ENCODE results near the gene DNAJC11. TPM values are rescaled to one million over a fixed set of nuclear protein-coding genes. Genes with fewer than 3 reads are reported as not detected.

DNAJC11 gene
- total RNA-seq, 4 donors from 2014 or later, result 21.4 to 48.2 (median 25.5) TPM

GRCh38 chr1:6603238-6603914 lies 98.2 kb downstream of the DNAJC11 start:
- TF ChIP-seq, protein P1, sequence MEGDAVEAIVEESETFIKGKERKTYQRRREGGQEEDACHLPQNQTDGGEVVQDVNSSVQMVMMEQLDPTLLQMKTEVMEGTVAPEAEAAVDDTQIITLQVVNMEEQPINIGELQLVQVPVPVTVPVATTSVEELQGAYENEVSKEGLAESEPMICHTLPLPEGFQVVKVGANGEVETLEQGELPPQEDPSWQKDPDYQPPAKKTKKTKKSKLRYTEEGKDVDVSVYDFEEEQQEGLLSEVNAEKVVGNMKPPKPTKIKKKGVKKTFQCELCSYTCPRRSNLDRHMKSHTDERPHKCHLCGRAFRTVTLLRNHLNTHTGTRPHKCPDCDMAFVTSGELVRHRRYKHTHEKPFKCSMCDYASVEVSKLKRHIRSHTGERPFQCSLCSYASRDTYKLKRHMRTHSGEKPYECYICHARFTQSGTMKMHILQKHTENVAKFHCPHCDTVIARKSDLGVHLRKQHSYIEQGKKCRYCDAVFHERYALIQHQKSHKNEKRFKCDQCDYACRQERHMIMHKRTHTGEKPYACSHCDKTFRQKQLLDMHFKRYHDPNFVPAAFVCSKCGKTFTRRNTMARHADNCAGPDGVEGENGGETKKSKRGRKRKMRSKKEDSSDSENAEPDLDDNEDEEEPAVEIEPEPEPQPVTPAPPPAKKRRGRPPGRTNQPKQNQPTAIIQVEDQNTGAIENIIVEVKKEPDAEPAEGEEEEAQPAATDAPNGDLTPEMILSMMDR (IDR thresholded peaks at IDR 0.05; ENCODE audit: low read depth), result no peak

DNA sequence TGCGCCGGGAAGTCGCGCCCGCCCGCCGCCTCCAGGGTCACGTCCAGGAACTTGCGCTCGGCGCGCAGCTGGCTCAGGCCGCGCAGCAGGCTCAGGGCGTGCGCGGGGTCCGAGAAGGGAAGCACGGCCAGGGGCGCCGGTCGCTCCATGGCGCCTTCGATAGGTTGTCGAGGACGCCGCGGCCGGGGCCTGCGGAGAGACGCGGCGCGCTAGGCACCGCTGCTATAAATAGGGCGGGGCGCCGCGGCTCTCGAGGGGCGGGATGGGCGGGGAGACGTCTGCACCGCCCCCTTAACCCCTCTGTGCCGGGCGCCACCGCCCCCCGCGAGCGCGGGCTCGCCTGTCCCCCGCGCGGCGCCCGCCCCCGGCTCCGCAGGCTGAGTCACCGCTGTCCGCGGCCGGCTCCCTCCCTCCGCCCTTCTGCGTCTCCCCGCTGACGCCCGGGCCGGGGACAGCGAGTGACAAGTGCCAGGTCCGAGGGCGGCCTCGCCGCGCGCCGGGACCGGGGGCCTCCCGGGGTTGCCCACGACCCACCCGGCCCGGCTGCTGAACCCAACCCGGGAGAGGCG lies 98.9 kb downstream of the DNAJC11 start, which contains the start of gene KLHL21:
Gene KLHL21, minus strand, starts transcription at position 201 of the 569 bp plus-strand sequence. Its CDS starts 52 bp downstream, at position 149.
- TF ChIP-seq, protein P1 (IDR thresholded peaks at IDR 0.05; ENCODE audit: low read depth), result no peak

- TF ChIP-seq, protein P1 (IDR thresholded peaks at IDR 0.05; ENCODE audit: low read depth), result no peak
Measured at GRCh38 chr1:6601923-6602668, 99.5 kb downstream of the DNAJC11 start.

DNA sequence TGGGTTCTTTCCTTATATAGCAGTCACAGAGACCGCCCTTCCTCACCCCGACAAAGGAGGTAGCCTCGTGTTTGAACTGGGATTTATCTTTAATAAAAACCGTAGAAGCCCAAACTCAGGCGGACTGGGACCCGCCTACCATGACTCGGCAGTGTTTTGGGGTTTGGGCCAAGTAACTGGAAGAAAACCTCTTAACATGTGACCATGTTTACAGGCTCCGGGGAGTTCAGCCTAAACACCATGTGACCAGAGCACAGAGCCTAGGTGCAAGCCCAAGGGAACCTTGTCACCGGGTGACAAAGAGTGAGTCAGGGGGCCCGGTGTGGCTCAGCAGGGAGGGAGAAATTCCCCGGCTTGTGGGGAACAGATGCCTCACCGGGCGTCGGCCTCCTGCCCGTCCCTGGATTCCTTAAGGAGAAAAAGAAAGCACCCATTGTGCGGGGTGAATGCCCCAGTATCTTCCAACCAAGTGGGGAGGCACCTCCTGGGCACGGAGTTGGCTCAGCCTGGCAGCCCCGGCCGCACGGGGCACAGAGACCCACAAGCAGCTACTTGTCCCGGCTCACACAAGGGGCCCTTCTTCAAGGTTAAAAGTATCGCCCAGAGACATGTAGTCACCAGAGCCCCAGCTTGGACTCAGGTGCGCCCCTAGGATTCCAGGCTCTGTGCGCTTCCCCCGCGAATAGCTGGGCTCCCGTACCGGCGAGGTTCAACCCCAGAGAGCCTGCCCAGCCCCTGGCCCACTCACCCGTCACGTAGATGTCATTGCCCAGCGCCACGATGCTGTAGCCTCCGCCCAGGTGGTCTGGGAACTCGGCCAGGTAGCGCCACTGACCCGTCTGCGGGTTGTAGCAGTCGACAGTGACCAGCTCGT lies 100.3 kb downstream of the DNAJC11 start:
- TF ChIP-seq, protein P1 (IDR thresholded peaks at IDR 0.05; ENCODE audit: low read depth), result no peak

DNA sequence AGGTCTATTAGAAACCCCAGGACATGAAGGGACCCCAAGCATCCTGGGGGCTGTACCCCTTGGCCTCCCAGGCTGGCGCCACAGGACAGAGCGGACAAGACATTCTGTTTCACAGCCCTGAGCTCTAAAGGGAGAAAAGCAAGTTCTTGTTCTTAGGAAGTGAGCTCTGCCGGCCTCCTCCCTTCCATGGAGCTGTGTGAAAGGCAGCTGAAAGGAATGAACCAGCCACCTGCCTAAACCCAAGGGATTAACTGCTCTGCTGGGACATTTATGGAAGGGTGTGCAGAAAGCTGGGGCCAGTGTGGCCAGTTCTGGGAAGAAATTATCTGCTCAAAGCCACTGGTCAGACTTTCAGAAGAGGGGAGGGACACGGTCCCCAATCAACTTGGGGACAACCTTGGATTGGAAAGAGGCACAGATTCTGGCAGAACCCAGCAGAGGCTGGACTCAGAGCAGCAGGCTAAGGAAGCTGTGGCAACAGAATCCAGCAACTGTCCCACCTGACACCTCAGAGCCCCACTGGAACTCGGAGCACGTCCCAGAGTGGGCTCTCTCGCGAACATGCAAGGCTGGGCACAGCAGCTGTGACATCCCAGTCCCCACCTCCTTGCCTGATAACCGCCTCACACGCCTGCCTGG lies 101.1 kb downstream of the DNAJC11 start:
- TF ChIP-seq, protein P1 (IDR thresholded peaks at IDR 0.05; ENCODE audit: low read depth), result no peak

GRCh38 chr1:6599141-6599975 lies 102.3 kb downstream of the DNAJC11 start:
- TF ChIP-seq, protein P1 (IDR thresholded peaks at IDR 0.05; ENCODE audit: low read depth), result no peak

Measured in subcutaneous adipose tissue (tissue), 4 donors.